NCI-H1105 (cell line): ENCODE measurements around the gene IL32.

Source experiments
- DNase-seq: peaks from one replicate; lab custom pipeline; 2025; lab: John Stamatoyannopoulos, UW

Gene IL32

GRCh38 chr16:3027983-3028715 lies 37.3 kb upstream of the IL32 start:
- DNase-seq = peak; percentile 73

- DNase-seq = no peak
These were observed 36.6 kb upstream of the IL32 start for GRCh38 chr16:3028716-3029319.

- DNase-seq = no peak
These were observed 35.8 kb upstream of the IL32 start for GRCh38 chr16:3029491-3030221.

- no peak for DNase-seq
These were observed 34.9 kb upstream of the IL32 start for GRCh38 chr16:3030222-3031212.

- DNase-seq = no peak
These were observed 32.8 kb upstream of the IL32 start for GRCh38 chr16:3032624-3033023.

- no peak for DNase-seq
These were observed 30.0 kb upstream of the IL32 start for GRCh38 chr16:3035289-3035971.

- no peak for DNase-seq
These were observed 29.3 kb upstream of the IL32 start for GRCh38 chr16:3035972-3036725.

GRCh38 chr16:3036726-3037315 lies 28.6 kb upstream of the IL32 start, which contains the start of gene BICDL2:
TSS of gene BICDL2 (minus strand) at chr16:3036944. CDS start at chr16:3035496, 1,448 bp downstream.
- DNase-seq = no peak

- DNase-seq = peak; percentile 27
These were observed 27.2 kb upstream of the IL32 start for GRCh38 chr16:3038256-3038655.

GRCh38 chr16:3038896-3039295 lies 26.5 kb upstream of the IL32 start:
- DNase-seq = no peak

- no peak for DNase-seq
These were observed 23.1 kb upstream of the IL32 start for GRCh38 chr16:3042376-3042775.

- no peak for DNase-seq
These were observed 20.7 kb upstream of the IL32 start for GRCh38 chr16:3044708-3045107.

GRCh38 chr16:3045758-3046640 lies 19.4 kb upstream of the IL32 start, which contains the start of gene MMP25:
TSS of gene MMP25 (plus strand) at chr16:3046561. CDS start at chr16:3046918, 357 bp downstream.
- no peak for DNase-seq

GRCh38 chr16:3046641-3047386 lies 18.6 kb upstream of the IL32 start:
- DNase-seq = no peak

- DNase-seq = no peak
These were observed 18.1 kb upstream of the IL32 start for GRCh38 chr16:3047387-3047720.

- DNase-seq = no peak
These were observed 15.4 kb upstream of the IL32 start for GRCh38 chr16:3049921-3050481.

- no peak for DNase-seq
These were observed 15.0 kb upstream of the IL32 start for GRCh38 chr16:3050487-3050886.

- DNase-seq = no peak
These were observed 14.4 kb upstream of the IL32 start for GRCh38 chr16:3051009-3051408.
